NCI-H2227 (cell line): ENCODE measurements around the gene LARP1B.
"Not testable (repeated sequence)": the region's sequence is repeated elsewhere in the genome, so short reads cannot be mapped to it uniquely, and the experiment has no call there.

ENCODE experiments used
- DNase-seq: peaks from one replicate; lab custom pipeline; 2025; ENCODE audit not compliant: unreplicated experiment; lab: John Stamatoyannopoulos, UW

LARP1B gene

DNA sequence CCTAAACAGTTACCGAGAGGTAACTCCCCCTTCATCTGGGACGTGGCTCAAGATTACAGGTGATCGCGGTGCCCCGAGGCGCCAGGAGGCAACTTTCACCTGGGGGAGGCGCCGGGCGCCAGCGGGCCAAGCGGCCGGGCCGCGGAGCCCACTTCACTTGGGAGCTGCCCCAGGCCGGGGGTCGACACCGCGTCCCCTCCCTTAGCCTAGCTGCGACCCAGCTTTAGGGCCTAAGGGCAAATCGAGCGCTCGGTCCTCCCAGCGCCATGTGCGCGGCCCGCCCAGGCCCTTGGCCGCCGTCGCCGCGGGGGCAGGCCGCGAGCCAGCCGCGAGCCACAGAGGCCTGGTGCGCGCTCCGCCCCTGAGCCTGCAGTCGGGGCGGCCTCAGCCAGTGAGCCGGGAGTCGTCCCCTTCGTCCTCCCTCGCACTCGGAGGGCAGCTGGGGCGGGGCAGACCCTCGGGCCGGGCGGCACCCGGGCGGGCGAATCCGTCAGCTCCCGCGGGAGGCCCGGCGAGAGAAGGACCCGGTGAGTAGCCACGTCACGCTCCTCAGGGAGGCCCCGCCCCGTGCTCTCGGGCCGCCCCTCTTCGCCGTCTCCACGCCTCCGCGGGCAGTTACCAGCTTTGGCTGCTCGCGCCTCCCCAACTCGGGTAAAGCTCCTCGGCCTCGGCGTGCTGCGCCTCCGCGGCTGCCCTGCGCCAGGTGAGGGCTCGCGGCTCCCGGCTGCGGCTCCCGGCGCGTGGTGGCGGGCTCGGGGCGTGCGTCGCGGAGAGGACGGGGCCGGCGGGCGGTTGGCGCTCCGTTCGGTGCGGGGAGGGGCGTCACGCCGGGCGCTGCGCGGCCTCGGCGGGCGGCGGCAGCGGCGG, at the start of gene LARP1B:
Gene LARP1B (plus strand): TSS at position 614 of the 867 bp plus-strand sequence. CDS start 13,640 bp downstream, outside the sequence.
- peak; percentile 94 for DNase-seq

DNA sequence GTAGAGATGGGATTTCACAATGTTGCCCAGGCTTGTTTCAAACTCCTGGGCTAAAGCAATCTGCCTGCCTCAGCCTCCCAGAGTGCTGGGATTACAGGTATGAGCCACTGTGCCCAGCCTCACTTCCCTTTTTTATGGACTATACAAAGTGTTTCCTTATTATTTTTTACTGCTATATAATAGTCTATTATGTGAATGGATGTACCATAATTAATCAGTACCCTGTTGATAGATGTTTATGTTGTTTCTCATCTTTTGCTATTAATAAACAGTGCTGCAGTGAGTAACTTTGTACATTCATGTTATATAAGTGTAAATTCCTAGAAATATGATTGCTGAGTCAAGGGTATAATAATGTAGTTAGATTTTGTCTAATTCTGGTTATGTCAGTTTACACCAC, 35.8 kb upstream of the LARP1B start:
- no peak for DNase-seq

DNA sequence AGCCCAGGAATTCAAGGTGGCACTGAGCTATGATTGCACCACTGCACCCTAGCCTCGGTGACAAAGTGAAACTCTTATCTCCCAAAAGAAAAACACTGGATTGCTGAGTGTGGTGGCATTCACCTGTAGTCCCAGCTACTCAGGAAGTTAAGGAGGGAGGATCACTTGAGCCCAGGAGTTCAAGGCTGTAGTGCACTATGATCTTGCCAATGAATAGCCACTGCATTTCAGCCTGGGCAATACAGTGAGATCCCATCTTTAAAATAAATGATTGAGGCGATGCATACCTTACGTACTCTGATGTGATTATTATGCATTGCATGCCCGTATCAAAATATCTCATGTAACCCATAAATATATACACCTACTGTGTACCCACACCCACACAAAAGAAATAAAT, 31.2 kb upstream of the LARP1B start:
- DNase-seq = no peak

DNA sequence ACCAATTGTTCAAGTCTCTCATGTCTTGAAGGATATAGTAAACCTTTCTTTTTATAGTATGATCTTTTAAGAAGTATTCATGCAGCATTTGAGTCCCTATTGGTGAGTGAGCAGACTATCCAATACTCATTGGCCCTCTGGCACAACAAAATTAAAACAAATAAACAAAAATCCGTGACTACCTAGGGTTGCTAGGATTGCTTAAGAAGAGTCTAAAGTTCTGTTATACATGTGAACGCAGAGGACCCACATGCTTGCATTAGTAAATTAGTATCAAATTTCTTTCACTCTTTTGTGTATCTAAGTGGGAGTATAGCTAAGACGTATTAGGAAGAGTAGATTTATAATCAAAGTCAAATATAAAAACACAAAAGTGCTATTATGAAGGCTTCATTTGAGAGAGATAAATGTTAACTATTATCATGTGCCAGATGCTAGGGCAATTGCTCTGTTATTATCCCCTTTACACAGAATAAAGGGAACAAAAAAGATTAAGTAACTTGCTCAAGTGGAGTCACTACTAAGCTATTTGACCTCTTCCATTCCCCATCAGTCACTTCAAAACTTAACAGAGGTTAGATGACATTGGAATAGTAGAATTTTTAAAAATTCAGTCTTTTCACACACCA, 29.2 kb upstream of the LARP1B start:
- DNase-seq = peak; percentile 65

DNA sequence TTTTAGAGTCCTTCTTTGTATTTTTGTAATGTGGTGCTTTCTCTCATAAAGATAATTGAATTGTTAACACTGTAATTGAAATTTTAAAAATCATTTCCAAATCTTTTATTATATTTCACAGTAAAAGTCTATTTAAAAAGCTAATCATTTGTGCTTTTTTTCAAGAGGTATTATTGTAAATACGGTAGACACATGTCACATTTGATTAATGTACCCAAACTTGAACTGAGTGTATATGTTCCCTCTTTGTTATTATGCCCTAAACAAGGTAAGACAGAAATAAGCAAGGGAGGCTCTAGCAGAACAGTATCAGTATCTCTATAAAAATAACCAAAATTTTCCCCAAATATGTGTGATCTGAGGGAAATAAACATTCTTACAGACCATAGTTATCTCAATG, 21.5 kb upstream of the LARP1B start:
- no peak for DNase-seq

DNA sequence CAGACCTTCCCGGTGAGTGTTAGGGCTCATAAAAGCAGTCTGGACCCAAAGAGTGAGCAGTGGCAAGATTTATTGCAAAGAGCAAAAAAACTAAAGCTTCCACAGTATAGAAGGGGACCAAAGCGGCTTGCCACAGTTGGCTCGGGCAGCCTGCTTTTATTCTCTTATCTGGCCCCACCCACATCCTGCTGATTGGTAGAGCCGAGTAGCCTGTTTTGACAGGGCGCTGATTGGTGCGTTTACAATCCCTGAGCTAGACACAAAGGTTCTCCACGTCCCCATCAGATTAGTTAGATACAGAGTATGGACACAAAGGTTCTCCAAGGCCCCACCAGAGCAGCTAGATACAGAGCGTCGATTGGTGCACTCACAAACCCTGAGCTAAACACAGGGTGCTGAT, 14.1 kb upstream of the LARP1B start:
- DNase-seq = not testable (repeated sequence)

DNA sequence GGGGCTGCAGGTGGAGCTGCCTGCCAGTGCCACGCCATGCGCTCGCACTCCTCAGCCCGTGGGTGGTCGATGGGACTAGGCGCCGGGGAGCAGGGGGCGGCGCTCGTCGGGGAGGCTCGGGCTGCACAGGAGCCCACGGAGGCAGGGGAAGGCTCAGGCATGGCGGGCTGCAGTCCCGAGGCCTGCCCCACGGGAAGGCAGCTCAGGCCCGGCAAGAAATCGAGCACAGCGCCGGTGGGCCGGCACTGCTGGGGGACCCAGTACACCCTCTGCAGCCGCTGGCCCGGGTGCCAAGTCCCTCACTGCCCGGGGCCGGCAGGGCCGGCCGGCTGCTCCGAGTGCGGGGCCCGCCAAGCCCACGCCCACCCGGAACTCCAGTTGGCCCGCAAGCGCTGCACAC, 13.6 kb upstream of the LARP1B start:
- DNase-seq = not testable (repeated sequence)

DNA sequence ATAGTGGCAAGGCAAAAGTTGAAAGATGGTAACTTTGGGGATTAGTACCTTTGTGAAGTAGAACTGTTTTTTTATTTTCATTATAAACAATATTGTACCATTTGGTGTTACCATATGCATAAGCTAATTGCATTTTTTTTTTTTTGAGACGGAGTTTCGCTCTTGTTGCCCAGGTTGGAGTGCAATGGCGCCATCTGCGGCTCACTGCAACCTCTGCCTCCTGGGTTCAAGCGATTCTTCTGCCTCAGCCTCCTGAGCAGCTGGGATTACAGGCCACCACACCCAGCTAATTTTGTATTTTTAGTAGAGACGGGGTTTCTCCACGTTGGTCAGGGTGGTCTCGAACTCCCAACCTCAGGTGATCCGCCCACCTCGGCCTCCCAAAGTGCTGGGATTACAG, 9.9 kb upstream of the LARP1B start:
- DNase-seq = peak; percentile 2

DNA sequence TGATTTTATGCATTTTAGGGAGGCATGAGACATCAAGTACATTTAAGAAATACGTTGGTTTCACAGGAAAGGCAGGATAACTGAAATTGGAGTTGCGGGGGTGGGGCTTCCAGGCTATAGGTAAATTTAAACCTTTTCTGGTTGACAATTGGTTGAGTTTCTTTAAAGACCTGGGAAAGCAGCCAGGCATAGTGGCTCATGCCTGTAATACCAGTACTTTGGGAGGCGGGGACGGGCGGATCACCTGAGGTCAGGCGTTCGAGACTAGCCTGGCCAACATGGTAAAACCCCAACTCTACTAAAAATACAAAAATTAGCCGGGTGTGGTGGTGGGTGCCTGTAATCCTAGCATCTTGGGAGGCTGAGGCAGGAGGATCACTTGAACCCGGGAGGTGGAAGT, 6.2 kb upstream of the LARP1B start:
- not testable (repeated sequence) for DNase-seq

DNA sequence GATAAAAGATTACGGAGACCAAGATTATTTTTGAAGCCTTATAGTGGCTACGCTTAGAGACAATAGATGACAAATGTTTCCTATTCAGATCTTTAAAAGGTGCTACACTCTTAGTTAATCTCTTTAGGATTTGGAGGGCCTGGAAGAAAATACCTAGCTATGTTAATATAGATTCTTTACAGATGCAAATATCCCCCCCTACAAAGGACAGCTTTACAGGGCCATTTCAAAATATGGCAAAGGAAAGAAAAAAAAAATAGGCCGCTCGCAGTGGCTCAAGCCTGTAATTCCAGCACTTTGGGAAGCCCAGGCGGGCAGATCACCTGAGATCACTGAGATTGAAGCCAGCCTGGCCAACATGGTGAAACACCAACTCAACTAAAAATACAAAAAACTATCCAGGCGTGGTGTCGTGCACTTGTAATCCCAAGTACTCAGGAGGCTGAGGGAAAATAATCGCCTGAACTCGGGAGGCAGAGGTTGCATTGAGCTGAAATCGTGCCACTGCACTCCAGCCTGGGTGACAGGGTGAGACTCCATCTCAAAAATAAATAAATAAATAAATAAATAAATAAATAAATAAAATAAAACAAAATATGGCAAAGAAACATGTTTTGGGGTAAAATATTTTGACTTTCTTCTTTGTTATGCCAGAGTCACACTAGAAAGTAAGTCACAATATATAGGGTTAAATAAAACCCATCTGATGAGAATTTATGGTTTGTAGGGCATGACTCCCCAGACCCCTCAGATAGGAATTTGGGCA, 5.5 kb upstream of the LARP1B start:
- not testable (repeated sequence) for DNase-seq

DNA sequence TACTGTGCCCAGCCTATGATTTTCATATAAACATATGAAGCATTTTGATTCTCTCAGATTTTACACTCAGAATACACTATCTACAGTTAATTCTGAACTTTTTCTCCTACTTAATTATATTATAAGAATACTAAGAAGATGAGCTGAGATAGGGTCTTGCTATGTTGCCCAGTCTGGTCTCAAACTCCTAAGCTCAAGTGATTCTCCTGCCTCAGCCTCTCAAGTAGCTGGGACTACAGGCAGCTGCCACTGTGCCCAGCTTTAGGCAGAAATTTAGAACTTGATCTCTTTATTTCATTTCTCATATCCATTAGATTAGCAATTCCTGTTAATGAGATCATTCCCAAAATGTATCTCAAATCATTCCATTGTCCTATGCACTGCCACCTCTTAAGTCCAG, 4.7 kb upstream of the LARP1B start:
- DNase-seq = no peak

DNA sequence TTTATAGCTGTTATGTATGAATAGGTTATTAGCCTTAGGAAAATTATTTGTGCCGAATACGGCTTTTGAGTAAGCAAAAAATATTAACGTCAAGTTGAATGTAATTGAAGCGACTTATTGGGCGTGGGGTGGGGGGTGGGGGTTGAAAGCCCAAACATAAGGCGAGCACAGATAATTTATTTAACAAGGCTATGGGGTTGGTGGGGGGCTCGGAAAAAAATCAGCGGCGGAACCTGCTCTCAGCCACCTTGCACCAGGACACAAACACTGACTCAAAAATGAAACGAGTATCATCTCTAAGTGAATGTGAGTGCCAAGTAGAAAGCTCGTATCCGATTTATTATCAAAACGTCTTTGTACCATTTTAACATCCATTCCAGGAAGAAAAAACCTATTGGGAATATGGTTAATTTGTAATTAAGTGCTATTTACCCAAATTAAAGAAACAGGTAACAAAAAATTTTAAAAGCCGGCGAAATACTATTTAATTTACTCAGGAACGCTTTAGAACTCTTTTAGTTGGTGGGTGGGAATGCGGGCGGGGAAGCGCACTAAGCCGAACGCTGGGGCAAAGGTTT, 902 bp upstream of the LARP1B start:
- DNase-seq = peak; percentile 7

DNA sequence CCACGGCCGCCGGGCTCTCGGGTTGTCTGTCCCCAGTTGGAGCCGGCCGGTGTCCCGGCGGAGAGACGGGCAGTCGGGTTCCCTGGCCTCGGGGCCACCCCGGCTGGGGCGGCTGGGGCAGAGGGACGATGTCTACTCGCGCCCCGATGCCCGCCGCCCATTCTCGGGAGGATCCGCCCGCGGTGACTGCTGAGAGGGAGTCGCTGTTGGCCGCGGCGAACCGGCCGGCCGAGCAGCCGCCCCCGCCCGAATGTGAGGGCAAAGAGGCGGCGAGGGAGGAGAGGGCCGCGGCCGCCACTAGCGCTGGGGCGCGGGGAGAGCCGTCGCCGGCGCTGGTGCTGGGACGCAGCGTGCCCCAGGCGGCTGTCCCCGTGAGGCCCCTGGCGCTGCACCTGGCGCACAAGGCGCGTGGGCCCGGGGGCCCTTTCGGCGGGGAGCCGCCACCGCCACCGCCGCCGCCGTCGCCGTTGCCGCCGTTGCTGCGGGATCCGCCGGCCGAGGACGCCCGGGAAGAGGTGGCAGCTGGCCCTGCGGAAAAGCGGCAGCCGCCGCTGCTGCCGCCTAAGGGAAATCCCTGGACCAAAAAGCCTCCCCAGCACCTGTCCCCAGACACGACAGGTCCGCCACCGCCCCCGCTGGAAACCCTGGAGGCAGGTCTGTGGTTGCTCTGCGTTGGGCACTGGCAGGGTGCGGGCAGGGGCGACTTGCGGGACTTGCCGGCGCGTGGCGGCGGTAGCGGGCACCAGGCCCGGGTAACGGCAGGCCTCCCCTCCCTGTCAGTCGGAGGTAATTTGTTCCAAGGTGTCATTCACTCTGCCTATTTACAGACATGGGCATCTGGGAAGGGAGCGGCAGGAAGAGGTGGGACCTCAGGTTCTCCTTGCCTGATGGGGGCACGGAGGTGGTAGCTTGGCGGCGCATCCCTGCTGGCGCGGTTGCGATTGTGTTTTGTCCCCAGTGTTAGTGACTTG, 739 bp downstream of the LARP1B start:
- DNase-seq = peak; percentile 67

DNA sequence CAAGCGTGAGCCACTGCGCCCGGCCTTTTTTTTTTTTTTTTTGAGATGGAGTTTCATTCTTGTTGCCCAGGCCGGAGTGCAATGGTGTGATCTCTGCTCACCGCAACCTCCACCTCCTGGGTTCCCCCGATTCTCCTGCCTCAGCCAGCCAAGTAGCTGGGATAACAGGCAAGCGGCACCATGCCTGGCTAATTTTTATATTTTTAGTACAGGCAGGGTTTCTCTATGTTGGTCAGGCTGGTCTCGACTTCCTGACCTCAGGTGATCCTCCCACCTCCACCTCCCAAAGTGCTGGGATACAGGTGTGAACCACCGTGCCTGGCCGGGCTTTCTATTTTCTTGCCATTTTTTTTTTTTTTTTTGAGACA, 5.3 kb downstream of the LARP1B start:
- not testable (repeated sequence) for DNase-seq

DNA sequence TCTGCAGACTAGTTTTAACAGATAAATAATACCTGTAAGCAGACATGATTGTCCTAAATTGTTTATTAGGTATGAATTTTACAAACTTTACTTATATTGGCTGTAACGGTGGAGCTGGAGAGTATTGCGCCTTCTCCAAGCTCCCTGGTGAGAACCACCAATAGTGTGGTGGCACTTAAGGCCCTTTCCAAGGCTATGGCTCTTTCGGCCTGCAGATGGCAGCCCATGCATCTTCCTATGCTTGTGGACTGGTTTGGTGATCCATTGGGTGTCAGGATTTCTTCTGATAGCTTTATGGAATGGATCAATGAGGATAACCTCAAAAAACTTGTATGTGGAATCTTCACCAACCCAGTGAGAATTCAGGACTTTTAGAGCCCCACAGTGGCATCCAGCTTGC, 7.8 kb downstream of the LARP1B start:
- DNase-seq = peak; percentile 12

DNA sequence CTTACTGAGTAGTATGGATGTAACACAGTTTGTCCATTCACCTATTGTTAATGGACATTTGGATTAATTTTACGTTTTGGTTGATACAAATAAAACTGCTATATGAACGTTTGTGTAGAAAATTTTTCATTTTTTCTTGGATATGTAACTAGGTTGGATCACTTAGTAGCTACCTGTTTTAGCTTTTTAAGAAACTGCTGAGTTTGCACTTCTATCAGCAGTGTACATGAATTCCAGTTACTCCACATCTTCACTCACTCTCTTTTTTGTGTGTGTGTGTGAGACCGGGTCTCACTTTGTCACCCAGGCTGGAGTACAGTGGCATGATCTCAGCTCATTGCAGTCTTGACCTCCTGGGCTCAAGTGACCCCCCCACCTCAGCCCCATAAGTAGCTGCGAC, 15.4 kb downstream of the LARP1B start:
- DNase-seq = no peak

DNA sequence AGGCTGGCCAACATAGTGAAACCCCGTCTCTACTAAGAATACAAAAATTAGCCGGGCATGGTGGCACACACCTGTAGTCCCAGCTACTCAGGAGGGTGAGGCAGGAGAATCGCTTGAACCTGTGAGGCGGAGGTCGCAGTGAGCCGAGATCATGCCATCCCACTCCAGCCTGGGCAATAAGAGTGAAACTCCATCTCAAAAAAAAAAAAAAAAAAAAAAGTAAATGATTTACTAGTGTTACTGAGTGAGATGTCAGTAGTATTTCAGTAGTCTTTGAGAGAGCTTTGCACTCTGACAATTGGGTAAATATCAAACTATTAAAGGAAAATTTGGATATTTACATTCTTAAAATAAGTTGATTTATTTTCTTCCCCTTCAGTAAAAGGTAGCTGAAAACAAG, 34.2 kb downstream of the LARP1B start:
- DNase-seq = not testable (repeated sequence)

DNA sequence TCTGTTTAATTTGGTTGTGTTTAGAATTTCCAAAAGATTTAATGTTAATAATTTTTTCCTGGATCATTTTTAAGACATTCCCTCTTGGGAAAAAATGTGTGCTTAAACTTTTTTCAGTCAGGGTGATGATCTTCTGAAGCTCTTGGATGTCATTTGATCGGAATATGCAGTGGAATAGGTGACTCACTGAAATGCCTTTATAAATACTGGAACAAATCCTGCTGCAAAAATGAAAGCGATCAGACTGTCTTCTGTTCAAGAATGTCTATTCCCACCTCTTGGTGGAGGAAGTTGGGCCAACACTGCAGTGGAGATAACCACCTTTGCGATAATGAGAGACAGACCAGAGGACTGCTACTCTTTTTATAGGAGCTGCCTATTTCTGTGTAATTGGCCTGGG, 46.7 kb downstream of the LARP1B start:
- no peak for DNase-seq

DNA sequence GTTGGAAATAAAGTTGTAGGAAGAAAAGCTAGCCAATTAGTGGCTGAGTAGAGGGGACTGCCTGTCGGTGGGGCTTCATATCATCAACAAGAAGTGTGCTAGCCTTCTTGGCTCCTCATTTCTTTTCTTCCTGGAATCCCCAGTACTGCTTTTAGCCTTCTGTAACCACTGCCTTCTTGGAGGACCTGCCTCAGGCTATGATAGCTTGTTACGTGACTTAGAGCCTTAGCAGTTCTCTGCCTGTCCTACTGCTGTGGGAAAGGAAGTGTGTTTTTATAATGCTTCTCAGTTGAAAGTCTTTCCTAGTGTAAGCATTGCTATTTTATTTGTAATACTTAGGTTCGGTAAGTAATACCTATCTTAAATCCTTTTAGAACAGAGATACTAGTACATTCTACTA, 61.9 kb downstream of the LARP1B start:
- no peak for DNase-seq

DNA sequence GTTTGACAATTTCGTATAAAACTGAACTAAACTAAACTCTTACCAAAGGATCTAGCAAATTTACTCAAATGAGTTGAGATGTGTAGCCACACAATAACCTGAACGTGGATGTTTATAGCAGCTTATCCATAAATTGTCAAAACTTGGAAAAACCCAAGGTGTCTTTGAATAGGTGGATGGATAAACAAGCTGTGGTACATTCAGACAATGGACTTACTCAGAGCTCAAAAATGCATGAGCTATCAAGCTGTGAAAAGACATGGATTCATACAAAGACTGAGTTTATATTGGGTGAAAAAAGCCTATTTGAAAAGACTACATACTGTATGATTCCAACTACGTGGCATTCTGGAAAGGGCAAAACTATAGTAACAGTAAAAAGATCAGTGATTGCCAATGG, 69.5 kb downstream of the LARP1B start:
- no peak for DNase-seq
